ENCODE measurements around the gene PREX1.

PREX1 gene

DNA sequence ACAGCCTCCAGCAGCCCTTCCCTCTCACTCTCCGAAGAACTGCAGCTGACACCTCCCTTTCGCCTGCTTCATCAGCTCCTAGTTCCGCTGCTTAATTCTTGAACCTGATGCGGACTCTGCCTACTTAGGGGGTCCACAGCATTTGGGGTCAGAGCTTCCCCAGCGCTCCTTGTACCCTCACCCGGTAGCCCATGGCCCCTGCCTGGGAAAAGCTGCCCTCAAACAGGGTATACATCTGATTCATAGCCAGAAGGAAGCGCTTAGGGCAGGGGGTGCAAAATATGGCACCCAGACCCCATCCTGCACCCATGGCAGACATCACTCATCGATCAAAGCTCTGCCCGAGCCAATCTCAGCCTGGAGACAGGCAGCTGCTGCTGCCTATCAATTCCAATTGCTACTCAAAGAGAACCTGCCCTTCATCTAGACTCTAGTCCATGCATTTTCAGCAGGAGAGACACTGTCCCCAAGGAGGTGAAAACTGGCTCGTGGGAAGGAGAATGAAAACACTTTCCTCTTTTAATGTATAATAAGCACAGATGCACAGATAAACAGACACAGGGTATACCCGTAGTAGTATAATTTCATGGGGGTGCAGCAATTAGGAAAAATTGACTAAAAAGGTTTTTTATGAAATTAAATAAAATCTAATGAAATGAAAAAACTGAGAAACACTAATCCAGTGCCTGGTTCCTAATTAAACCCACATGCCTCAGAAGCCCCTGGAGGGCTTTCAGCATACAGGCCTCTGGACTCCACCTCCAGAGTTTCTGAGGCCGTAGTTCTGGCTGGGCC is 194.8 kb downstream of the PREX1 start:
- TF ChIP-seq, protein P1, sequence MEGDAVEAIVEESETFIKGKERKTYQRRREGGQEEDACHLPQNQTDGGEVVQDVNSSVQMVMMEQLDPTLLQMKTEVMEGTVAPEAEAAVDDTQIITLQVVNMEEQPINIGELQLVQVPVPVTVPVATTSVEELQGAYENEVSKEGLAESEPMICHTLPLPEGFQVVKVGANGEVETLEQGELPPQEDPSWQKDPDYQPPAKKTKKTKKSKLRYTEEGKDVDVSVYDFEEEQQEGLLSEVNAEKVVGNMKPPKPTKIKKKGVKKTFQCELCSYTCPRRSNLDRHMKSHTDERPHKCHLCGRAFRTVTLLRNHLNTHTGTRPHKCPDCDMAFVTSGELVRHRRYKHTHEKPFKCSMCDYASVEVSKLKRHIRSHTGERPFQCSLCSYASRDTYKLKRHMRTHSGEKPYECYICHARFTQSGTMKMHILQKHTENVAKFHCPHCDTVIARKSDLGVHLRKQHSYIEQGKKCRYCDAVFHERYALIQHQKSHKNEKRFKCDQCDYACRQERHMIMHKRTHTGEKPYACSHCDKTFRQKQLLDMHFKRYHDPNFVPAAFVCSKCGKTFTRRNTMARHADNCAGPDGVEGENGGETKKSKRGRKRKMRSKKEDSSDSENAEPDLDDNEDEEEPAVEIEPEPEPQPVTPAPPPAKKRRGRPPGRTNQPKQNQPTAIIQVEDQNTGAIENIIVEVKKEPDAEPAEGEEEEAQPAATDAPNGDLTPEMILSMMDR (IDR thresholded peaks at IDR 0.05; ENCODE audit: unreplicated experiment in 3 of 3): no peak
- peaks cover 5% of the 10 kb centered on the region for H3K36me3 Mint-ChIP-seq (ENCODE audit: low read depth)
- H3K9me3 Mint-ChIP-seq: no peaks in the 10 kb centered on the region
- H3K4me3 Mint-ChIP-seq: no peak overlapping the region
- H3K4me1 Mint-ChIP-seq: peaks cover 17% of the 10 kb centered on the region
- H3K27me3 Mint-ChIP-seq (ENCODE audit: low read depth): no peaks in the 10 kb centered on the region
- H3K27ac Mint-ChIP-seq: peak overlapping the region in 1 of 3 experiments; percentile 48

DNA sequence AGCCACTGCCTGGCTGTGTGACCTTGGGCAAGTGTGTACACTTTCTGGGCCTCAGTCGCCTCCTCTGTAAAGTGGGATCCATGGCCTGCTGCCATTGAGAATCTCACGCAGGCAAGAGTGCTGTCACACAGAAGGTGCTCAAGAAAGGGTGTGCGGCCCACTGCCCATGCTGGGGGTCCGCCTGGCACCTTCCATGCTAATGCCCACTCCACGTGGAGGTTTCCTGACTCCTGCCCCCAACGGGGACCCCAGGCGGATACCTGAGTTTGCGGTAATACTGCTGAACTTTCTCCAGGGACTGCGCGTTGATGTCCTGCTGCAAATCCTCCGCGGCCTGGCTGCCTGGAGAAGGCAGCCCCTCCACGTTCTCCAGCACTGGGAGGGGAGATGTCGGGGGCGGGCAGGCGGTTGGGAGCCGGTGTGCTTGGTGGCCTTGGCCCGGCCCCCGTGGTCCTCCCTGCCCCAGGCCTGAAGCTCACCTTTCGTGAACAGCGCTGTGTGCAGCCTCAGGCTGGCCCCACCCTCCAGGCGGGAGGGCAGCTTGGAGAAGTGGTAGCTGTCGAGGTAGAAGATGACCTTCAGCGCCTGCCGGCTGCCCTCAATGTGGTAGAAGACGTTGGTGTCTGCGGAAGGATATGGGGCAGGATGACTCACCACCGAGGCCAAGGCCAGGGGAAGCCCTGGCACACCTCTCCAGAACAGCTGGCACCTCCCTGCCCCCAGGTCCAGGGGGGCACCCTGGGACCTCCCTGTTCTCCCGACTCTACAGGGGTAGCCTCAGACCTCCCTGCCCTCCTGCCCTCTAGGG is 195.6 kb downstream of the PREX1 start:
- Mint-ChIP-seq H3K36me3 (ENCODE audit: low read depth) (peaks cover 4% of the 10 kb centered on the region), H3K9me3 (no peaks in the 10 kb centered on the region), H3K27ac (peak overlapping the region in 1 of 3 experiments; percentile 48), H3K4me1 (peaks cover 17% of the 10 kb centered on the region), H3K27me3 (ENCODE audit: low read depth) (no peaks in the 10 kb centered on the region), H3K4me3 (no peak overlapping the region)
- TF ChIP-seq, protein P1 (IDR thresholded peaks at IDR 0.05; ENCODE audit: unreplicated experiment in 3 of 3): no peak

DNA sequence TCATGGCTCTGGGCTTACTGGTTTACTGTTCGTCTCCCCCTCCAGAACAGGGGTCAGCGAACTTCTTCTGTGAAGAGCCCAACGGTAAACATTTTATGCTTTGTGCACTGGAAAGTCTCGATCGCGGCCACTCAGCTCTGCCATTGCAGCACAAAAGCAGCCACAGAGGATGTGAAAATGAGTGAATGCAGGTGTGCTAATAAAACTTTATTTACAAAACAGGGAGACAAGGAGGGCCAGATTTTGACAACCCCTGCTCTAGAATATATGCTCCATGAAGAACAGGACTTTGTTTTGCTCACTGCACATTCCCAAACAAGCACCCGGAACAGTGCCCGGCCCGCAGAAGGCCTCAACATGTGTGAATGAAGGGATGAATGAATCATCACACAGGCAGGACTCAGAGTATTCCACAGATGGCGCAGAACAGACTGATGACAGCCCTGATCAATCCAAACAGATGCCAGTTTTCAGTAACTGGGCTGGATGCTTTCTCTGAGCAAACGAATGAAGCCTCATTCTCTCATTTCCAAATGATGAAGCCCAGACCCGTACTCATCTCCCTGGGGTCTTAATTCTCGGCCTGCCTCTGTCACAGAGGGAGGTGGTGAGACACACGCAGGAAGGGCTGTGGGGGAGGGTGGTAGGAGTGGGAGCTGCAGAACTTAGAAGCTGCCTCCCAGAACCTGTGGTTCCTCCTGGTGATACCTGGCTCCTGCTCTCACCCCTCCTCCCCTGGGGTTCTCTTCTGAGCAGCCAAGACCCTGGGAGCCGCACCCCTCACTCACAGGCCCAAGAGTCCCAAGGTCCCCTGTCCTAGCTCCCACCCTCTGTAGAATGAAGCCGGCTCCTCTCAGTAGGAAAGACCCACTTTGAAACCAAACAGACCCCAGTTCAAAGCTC is 196.4 kb downstream of the PREX1 start:
- Mint-ChIP-seq H3K4me1 (peaks cover 22% of the 10 kb centered on the region), H3K9me3 (no peaks in the 10 kb centered on the region), H3K4me3 (no peak overlapping the region), H3K27me3 (ENCODE audit: low read depth) (no peaks in the 10 kb centered on the region), H3K36me3 (ENCODE audit: low read depth) (peaks cover 4% of the 10 kb centered on the region), H3K27ac (peak overlapping the region in 2 of 3 experiments; percentile 42)
- TF ChIP-seq, protein P1 (IDR thresholded peaks at IDR 0.05; ENCODE audit: unreplicated experiment in 3 of 3): no peak

DNA sequence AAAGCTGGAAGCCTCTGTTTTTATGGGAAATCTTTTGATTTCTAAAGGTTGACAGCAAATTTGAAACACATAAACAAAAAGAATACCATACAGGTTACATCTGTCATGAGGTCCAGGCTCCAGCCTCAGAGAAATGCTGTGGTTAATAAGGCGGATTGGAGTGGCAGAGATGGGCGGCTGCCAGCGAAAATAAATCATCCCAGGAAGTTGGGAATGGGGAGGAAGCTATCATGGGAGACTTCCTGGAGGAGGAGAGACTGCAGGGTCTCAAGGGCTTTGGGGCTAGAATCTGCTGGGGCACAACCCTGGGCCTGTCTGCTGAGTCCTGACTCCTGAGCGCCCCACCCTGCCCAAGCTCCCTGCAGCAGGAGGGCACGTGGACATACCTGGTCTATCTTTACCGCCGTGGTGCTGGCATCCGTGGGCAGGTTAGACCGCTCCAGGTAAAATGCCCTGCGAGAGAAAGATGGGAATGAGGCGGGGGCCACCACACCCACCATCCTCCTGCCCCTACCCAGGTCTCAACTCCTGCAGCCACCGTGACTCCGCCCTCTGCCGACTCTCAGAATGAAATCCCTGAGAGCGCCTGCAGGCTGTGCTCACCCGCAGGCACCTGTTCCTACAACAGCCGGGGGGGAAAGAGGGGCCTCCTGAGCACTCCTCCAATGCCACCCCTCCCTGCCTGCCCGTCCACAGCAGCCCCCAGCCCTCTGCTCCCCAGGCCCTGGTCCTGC is 197.3 kb downstream of the PREX1 start:
- Mint-ChIP-seq H3K27ac (no peak overlapping the region), H3K27me3 (ENCODE audit: low read depth) (no peaks in the 10 kb centered on the region)

DNA sequence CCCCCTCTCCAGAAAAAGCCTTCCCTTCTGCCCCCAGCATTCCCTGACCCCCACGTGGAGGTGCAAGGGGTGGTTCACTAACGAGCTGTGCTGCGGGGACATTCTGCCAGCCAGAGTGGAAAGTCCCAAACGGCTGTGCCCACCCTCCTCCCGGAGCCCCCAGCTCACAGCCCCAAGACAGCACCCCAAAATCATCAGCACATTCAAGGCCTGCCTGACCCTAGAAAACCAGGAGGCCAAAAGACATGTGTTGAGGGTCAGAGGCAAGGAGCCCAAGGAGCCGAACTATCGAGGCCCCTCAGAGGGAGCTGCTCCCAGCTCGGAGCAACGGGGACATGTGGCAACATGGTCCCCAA is 197.9 kb downstream of the PREX1 start:
- TF ChIP-seq, protein P1 (IDR thresholded peaks at IDR 0.05; ENCODE audit: unreplicated experiment in 3 of 3): no peak
- no peaks in the 10 kb centered on the region for H3K9me3 Mint-ChIP-seq
- H3K36me3 Mint-ChIP-seq (ENCODE audit: low read depth): peaks cover 7% of the 10 kb centered on the region
- H3K4me3 Mint-ChIP-seq: no peak overlapping the region
- peaks cover 22% of the 10 kb centered on the region for H3K4me1 Mint-ChIP-seq
- no peak overlapping the region for H3K27ac Mint-ChIP-seq
- H3K27me3 Mint-ChIP-seq (ENCODE audit: low read depth): no peaks in the 10 kb centered on the region

More for the DNA sequence above, 197.3 kb downstream of the PREX1 start:
- Mint-ChIP-seq H3K4me1 (peaks cover 22% of the 10 kb centered on the region), H3K4me3 (no peak overlapping the region), H3K36me3 (ENCODE audit: low read depth) (peaks cover 4% of the 10 kb centered on the region), H3K9me3 (no peaks in the 10 kb centered on the region)
- TF ChIP-seq, protein P1 (IDR thresholded peaks at IDR 0.05; ENCODE audit: unreplicated experiment in 3 of 3): no peak
